ENCODE data around the gene ARHGAP18.
A peak's percentile ranks its signal among the peaks of the same experiment; 100 is the strongest.

ARHGAP18 gene

GRCh38 chr6:129637340-129638054 lies 72.5 kb downstream of the ARHGAP18 start:
- H3K4me3 ChIP-seq (replicated peaks; ENCODE audit: low read depth, low read length), result no peak overlapping the region
- no peak for TF ChIP-seq CTCF (IDR thresholded peaks at IDR 0.05; ENCODE audit: low read length, missing control alignments)
- no peak for DNase-seq (ENCODE audit: low read depth)

- no peak for TF ChIP-seq CTCF (IDR thresholded peaks at IDR 0.05; ENCODE audit: low read length, missing control alignments)
- peak; percentile 89 for DNase-seq (ENCODE audit: low read depth)
Observed at GRCh38 chr6:129635396-129636130, 74.4 kb downstream of the ARHGAP18 start.

GRCh38 chr6:129634411-129635230 lies 75.4 kb downstream of the ARHGAP18 start:
- no peak for TF ChIP-seq CTCF (IDR thresholded peaks at IDR 0.05; ENCODE audit: low read length, missing control alignments)
- no peak for DNase-seq (ENCODE audit: low read depth)
- no peak overlapping the region for H3K4me3 ChIP-seq (replicated peaks; ENCODE audit: low read depth, low read length)

More at GRCh38 chr6:129635396-129636130, 74.4 kb downstream of the ARHGAP18 start:
- H3K4me3 ChIP-seq (replicated peaks; ENCODE audit: low read depth, low read length), result no peak overlapping the region

GRCh38 chr6:129633529-129633928 lies 76.4 kb downstream of the ARHGAP18 start:
- H3K4me3 ChIP-seq (replicated peaks; ENCODE audit: low read depth, low read length), result no peak overlapping the region
- no peak for TF ChIP-seq CTCF (IDR thresholded peaks at IDR 0.05; ENCODE audit: low read length, missing control alignments)

GRCh38 chr6:129632172-129632613 lies 77.8 kb downstream of the ARHGAP18 start:
- DNase-seq (ENCODE audit: low read depth), result no peak
- H3K4me3 ChIP-seq (replicated peaks; ENCODE audit: low read depth, low read length), result no peak overlapping the region
- TF ChIP-seq CTCF (IDR thresholded peaks at IDR 0.05; ENCODE audit: low read length, missing control alignments), result no peak

More at GRCh38 chr6:129633529-129633928, 76.4 kb downstream of the ARHGAP18 start:
- no peak for DNase-seq (ENCODE audit: low read depth)

GRCh38 chr6:129631070-129631469 lies 78.9 kb downstream of the ARHGAP18 start:
- DNase-seq (ENCODE audit: low read depth), result no peak
- H3K4me3 ChIP-seq (replicated peaks; ENCODE audit: low read depth, low read length), result no peak overlapping the region
- no peak for TF ChIP-seq CTCF (IDR thresholded peaks at IDR 0.05; ENCODE audit: low read length, missing control alignments)

Measured in fibroblast of pulmonary artery (primary cell).